HG02885 (cell line): ENCODE measurements around the gene OGFOD3.
"Not testable (repeated sequence)": the region's sequence is repeated elsewhere in the genome, so short reads cannot be mapped to it uniquely, and the experiment has no call there.

Experiments used
- ATAC-seq: cut with Tn5 transposase; IDR thresholded peaks from one replicate; pipeline ENCODE4 v1.9.1; 2021; ENCODE audit warnings: mild to moderate bottlenecking; ENCODE audit not compliant: unreplicated experiment, poor library complexity

OGFOD3 gene

DNA sequence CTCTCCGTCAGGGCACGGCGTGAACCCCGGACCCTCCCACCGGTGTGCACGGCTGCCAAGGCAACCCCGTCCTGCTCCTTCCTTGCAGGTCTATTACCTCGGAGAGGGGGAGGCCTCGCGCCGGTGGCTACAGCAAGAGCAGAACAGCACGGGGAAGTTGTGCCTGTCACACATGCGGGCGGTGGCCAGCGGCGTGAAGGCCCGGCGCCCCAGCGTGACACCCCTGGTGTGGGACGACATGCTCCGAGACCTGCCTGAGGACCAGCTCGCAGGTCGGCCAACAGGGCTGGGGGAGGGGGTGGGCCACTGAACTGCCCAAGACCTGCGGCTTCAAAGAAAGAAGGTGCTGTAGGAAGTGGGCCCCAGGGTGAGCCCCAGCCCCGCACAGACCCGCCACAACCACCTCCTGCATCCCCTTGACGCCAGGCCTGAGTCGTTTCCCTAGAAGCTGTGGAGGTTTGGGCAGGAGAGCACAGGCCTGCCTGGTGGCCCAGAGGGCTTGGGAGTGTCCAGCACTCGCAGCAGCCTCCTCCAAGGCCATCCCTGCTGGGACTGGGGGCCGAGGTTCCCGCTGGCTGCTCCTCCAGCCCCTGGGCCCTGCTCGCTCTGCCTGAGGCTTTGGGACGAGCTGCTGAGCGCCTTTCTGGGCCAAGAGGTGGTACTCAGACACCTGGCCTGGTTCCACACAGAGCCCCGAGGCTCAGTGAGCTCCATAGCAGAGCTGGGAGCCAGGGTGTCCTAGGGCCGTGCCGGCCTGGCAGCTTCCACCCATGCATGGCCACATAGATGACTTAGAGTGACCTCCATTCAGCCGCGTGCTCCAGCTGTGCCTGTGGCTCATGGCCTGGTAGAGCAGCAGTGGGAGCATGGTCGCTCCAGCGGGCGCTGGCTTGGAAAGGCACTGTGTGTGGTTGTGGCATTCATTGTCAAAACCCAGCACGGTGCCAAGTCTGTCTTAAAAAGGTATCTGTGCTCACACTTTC, 17.5 kb upstream of the OGFOD3 start:
- ATAC-seq: no peak

DNA sequence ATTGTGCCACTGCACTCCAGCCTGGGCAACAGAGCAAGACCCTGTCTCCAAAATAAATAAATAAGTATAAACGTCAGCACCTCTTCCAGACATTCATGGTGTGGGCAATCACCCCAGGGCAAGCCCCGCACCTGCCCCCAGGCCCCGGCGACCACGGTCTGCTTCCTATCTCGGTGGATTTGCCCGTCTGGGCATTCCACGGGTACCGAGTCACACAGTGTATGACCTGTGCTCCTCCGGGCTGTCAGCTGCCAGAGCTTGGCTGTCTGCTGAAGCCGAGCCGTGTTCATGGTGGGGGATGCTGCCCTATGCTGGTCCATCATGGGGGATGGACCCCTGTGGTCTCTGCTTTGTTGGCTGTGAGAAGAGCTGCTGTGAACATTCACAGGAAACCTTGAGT, 16.7 kb upstream of the OGFOD3 start:
- no peak for ATAC-seq

DNA sequence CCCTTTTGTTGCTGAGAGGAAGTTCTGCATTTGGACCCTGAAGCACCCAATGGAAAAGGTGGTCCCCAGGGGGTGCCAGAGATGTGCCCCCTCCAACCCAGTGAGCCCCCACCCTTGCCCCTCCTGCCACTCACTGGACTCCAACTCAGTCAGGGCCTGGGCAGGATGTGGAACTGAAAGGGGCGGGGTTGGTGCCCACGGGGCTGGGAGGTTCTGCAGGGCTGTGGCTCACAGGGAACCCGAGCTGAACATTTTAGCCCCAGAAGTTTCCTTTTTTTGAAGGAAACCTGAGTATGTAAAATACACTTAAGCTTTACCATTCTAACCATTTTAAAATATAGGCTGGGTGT, 15.8 kb upstream of the OGFOD3 start:
- no peak for ATAC-seq

DNA sequence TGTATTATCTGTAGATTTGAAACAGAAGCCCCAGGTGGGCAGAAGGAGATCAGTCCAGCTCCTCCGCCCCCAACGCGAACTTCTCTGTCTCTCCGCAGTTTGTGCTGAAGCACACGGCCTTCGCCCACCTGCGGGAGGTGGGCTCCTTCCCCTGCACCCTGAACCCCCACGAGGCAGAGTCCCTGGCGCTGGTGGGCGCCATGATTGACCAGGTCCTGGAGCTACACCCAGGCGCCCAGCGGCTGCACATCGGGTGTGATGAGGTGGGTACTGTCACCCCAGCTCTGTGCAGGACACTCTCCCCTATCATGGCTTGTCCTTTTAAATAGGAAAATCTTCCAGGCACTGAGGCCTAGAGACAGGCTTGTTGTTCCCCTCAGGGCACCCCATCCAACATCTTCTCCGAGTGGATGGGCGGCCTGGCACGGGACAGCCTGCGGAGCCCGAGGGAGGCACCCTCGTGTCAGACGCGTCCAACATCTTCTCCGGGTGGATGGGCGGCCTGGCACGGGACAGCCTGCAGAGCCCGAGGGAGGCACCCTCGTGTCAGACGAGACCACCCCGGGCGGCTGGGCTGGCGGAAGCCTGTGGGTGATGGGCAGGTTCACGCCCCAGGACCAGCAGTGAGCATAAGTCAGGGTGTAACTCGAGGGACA, 15.3 kb upstream of the OGFOD3 start:
- ATAC-seq: no peak

DNA sequence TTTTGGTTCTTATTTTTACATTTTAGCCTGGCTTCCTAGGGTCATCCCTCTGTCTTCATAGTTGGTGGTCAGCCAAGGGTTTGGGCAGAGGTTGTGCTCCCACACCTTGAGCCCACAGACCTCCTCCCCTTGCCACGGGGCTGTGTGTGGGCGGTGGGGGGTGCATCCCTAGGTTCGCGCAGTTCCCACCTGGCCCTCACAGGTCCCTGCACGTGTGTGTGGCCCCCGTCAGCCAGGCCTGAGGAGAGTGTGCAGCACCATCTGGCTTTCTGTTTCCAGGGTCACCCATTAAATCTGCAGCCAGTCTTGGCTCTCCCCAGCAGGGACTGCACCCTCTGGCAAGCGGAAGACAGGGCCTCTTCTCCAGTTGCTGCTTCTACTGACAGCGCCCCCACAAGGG, 13.6 kb upstream of the OGFOD3 start:
- ATAC-seq: no peak

DNA sequence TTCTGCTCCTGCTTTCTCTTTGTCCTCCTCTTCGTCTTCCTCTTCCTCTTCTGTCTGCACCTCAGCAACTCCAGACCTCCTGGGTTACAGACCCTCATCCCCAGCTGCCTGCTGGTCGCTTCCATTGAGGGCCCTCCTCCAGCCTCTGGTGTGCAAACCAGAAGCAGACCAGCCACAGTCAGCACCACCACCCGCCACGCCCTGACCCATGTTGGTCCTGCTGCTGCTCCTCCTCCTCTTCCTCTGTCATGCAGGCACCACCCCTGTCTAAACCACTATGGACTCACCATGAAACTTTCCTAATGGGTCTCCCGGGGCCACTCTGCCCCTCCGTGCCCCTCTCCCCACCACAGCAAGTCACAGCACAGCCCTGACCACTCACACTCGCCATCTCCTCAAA, 11.4 kb upstream of the OGFOD3 start:
- no peak for ATAC-seq

DNA sequence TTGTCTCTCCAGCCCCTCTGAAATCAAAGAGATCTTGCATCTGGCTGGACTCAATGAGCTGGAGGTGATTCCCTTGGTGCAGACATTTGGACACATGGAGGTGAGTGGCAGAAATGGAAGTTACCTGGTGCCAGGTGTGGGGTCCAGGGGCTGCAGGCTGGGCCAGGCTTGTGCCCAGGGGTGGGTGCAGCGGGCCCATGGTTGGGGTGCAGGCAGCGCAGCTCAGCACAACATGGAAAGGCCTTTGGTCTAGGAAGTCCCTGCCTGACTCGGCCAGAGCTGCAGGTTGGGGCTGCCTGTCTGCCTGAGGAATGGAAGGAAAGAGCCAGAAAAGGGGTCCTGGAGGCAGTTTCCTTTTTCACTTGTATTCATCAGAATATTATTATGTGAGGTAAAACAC, 10.2 kb upstream of the OGFOD3 start:
- no peak for ATAC-seq

DNA sequence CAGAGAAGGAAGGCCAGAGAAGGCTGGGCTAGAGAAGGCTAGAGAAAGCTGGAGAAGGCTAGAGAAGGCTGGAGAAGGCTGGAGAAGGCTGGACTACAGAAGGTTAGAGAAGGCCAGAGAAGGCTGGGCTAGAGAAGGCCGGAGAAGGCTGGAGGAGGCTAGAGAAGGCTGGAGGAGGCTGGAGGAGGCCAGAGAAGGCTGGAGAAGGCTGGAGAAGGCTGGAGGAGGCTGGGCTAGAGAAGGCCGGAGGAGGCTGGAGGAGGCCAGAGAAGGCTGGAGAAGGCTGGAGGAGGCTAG, 6.4 kb upstream of the OGFOD3 start:
- ATAC-seq: no peak

DNA sequence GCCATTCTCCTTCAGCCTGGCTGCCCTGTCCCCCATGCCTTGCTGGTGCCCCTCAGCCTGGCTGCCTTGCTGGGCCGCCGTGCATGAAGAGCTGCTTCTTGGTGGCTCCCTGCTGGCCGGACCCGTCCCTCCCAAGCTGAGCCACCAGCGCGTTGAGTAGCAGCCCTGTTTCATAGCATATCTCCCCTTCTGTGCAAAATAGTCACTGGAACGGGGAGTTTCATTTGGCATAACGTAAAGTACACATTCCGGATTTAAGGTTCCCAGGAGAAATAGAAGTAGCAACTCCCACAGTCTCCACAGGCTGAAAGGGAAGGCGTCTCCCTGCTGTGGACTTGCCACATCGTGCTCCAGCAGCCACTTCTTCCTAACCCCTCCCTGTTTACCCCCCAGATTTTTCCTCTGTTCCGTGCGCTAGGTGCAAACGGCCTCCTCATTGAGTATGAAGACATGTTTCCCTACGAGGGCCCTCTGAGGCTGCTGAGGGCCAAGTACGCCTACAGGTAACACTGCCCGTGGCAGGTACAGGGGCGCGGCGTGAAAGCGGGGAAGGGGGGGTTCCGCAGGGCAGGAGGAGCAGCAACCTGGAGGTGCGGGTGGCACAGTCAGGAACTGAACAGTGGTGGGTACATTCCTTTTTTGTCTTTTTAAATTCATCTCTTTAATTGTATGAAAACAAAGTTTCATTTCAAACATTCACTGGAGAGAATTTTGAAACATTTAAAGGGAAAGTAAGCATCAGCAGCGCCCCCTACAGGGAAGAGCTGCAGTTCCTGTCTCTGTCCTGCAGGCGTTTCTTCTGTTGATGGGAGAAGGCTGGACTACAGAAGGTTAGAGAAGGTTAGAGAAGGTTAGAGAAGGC, 5.8 kb upstream of the OGFOD3 start:
- no peak for ATAC-seq

DNA sequence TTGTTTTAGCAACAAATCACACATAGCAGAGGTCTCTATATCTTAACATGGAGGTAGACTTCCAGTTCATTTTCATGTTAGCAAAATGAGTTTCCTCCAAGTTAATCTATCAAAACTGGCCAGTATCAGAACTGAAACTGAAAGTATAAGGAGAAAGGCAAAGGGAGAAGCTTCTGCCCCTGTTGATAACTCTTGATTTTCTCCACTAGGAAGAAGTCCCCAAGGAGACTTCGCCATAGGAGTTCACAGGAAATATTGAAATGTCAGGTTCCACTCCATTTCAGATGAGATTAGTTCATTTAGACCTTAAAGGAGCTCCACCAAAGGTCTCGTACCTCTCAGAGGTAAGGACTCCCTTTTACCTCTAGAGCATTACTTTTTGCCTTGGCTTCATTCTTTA, 1.2 kb upstream of the OGFOD3 start:
- no peak for ATAC-seq

DNA sequence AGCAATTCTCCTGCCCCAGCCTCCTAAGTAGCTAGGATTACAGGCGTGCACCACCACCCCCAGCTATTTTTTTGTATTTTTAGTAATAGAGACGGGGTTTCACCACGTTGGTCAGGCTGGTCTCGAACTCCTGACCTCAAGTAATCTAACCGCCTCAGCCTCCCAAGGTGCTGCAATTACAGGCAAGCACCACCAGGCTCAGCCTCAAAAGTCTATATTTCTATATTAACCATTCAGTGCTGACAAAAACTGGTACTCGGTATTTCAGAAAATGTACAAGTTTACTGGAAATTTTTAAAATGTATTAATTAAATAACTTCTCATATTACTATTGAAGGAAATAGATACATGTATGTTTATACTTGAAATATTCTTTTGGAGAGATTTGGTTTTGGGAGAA, 1.6 kb downstream of the OGFOD3 start:
- no peak for ATAC-seq

DNA sequence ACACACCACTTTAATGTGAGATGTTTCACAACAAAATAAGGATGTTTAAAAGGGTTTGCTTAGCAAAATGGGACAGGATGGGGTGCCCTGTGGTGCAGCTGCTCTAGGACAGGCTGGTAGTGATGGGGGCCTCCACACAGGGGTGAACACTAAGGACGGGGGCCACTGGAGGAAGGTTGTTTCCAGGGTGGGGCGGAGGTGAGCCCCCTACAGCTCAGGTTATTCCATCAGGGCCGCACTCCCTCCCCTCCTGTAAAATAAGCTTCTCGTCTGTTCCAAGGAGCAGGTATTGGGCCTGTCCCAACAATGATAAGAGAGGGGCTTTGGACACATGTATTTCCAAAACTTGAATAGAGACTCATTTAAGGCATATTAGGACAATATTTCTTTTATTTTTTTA, 2.1 kb downstream of the OGFOD3 start:
- ATAC-seq: no peak

DNA sequence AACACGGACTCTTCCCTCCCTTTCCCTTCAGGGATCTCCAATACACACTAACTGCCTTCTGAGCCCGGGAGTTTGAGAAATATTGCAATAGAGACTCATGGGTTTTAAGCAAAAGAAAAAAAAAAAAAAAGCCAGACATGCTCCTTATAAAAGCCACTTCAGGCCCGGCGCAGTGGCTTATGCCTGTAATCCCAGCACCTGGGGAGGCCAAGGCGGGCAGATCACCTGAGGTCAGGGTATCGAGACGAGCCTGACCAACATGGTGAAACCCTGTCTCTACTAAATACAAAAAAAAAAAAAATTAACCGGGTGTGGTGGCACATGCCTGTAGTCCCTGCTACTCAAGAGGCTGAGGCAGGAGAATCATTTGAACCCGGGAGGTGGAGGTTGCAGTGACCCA, 2.6 kb downstream of the OGFOD3 start:
- ATAC-seq: no peak

DNA sequence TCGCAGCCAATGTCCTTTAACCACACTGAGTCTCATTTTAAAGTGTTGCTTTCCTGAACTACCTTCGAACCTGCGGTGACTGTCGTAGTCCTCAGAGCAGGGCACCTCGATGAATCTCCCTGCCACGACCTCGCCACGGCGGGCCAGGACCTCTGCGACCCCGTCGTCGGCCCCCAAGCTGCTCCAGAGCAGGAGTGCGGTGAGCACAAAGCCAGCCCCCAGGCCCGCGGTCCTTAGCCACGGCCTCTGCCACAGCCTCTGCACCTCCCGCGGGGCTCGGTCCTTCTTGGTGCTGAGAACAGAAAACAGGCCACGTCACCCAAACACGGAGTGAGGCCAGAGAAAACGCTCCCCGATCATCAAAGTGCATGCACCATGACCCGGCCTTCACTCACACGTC, 3.0 kb downstream of the OGFOD3 start:
- no peak for ATAC-seq

DNA sequence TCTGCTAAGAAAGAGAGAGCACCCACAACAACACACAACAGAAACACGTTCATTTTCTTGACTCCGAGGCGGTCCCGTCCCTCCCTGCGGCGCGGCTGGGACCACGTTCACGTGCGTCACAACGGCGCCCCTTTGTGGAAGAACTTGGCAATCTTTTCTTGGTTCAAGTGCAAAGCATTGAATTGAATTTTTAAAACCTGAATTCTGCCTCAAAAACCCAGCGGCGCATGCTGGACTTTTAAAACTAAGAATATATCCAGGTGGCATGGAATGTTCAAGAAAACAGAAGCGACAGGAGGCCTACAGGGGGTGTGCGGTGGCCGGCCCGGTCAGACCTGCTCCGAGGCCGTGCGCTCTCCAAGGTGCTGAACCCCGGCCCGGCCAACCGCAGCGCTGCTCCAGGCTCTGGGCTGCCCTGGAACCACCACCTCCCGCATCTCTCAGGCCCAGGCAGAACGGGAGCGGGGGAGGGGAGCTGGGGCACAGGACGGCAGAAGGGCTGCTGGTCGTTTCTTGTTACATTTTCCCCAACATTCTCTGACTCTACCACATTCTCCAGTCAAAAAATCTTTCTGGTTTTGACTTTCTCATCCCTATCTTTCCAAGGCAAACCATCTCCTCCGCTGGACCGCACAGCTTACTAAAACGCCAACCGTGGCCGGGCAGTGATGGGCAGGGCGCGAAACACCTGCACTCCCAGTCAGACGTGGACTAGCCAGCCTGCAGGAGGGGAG, 3.7 kb downstream of the OGFOD3 start:
- ATAC-seq: no peak

DNA sequence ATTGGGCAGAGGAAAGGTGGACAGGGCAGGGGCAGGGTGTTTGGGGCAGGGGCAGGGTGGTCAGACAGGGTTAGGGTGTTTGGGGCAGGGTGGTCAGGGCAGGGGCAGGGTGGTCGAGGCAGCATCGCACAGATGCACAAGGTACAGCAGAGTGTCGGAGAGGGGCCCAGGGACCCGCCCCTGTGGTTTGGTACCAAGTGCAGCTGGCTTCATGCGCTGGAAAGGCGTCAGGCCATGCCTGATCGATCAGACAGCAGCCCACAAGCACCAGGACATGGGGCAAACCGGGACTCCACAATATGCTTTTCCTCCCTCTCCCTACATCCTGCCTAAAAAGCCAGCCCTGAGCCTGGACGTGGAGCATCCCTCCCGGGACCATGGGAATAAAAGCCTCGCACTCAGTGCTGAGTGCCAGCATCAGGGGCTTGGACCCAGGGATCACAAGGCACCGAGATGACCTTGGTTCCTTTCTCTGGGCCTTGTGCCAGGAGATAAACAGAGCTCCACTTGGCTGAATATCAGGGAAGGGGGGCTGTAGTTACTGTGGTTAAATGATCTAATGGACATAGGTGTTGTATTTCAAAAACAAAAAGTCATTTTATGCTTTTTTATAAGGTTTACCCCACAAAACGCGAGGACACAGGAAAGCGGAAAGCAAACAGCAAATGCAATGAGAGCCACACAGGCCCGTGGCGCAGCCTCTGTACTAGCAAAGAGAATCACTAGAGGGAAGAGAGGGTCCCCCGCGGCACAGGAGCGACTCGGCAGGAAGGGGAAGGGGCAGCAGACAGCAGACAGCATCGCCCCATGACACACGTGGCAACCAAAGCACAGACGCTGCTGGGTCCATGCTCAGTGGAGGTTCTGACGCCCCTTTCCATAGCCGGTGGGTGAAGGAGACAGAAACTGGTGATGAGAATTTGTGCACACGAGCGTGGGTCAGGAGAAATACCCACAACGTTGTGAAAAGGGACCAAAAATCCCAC, 5.6 kb downstream of the OGFOD3 start:
- ATAC-seq: no peak

DNA sequence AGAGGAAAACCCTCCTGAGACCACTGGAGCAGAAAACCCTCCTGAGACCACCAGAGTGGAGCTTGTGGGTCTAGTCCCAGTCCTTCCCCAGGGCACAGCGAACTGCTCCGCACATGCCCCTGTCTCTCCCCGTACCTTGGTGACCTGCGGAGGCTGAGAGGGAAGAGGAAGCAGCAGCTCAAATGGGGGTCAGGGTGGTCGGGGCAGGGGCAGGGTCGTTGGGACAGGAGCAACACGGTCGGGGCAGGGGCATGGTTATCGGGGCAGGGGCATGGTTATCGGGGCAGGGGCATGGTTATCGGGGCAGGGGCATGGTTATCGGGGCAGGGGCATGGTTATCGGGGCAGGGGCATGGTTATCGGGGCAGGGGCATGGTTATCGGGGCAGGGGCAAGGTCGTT, 6.3 kb downstream of the OGFOD3 start:
- not testable (repeated sequence) for ATAC-seq

DNA sequence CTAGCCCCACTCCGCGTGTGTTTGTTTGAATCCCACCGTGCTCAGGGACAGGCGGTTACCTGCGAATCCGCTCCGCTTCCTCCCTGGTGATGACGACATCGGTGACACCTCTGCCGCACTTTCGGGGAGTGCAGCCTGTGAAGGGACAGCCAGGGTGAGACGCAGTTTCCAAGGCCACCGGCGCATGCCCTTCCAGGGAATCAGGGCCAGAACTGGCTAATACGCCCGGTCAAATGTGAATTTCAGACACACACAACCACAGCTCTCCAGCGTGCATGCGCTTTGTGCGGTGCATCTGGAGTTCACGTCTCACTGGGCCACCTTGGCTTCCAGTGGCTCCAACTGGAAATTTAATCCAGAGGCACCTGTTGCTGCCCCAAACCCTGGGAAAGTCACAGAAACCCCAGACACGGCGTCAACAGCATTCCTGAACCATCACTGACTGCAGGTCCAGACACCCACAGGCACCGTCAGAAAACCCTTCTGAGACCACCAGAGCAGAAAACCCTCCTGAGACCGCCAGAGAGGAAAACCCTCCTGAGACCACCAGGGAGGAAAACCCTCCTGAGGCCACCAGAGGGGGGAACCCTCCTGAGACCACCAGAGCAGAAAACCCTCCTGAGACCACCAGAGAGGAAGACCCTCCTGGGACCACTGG, 6.9 kb downstream of the OGFOD3 start:
- ATAC-seq: no peak
